GM19372 (cell line): Measurements from ENCODE around the gene GAREM1.

Experiments
- ATAC-seq: cut with Tn5 transposase; IDR thresholded peaks from one replicate; pipeline ENCODE4 v1.9.1; 2021; ENCODE audit warnings: mild to moderate bottlenecking, low read depth, moderate library complexity; ENCODE audit not compliant: unreplicated experiment

Gene GAREM1

DNA sequence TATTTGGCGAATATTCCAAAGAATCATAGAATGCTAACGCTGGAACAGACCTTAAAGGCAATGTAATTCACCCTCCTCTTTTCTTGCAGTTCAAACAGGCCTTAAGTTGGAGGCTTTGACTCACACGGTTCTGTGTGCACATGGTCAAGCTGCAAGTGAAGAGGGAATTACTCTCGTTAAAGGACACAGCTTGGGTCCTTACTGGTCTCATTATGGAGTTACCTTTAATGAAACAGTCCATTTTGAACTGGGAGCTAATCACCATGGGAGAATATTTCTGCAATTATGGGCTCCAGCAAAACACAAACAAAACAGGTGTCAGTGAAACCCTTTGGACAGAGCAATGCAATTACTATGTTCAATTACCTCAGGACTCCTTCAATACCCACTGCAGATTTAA is 135.5 kb downstream of the GAREM1 start:
- no peak for ATAC-seq

DNA sequence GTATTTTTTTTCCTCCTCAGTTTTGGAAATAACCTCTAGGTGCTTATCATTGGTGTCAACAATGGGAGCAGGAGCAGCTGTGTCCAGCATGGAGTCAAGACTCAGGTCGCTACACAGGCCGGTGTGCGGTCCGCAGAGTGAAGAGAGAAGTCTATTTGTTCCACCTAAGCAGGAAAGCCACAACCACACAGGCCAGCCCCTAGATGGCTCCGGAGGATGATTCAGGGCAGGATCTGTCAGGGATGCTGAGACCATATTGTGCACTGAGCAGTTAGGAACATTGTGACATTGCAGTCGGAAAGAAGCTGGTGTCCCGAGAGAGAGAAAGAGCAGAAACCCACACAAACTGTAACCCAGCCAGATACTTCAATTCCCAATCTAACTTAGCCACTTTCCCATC is 136.9 kb downstream of the GAREM1 start:
- no peak for ATAC-seq

DNA sequence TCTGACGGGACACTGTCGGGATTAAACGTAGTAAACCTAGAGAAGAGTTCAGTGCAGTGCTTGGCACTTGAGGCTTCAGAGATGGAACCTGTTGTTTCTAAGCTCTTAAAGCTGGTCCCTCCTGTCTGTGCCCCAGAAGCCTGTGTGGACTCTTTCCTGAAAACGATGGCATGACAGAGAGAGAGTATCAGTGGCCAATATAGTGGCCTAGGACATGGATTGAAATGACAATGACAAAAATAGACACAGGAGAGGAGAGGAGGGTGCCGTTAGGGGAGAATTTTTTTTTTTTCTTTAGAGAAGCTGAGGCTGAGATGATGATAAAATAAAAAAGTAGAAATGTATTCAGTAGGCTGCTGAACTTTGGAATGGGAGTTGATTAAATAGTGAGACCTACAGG is 138.0 kb downstream of the GAREM1 start:
- no peak for ATAC-seq

DNA sequence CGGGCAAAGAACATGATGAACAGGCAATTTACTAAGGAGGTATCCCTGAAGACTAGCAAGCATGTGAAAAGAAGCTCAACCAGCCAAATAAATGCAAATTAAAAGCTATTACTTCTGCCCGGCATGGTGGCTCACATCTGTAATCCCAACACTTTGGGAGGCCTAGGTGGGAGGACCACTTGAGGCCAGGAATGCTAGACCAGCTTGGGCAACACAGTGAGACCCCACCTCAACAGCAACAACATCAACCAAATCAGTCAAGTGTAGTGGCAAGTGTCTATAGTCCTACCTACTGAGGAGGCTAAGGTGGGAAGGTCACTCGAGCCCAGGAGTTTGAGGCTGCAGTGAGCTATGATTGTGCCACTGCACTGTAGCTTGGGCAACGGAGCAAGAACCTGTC is 141.7 kb downstream of the GAREM1 start:
- ATAC-seq, result no peak

DNA sequence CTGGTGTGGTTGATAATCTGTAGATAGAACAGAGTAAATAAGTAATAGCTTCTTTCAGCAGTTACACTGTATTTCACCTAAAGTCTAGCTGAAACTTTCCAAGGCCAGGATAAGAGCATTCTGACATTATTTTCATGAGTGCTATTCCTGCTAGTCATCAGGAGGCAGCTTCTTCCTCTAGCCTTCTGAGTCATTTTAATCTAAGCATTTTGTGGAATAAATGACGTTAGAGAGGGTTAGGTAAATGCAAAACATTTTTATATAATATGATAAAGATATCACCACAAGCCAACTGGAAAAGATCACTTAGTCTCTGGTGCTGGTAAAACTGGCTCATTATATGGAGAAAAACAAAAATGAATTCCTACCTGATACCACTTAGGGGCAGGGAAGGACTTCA is 142.3 kb downstream of the GAREM1 start:
- ATAC-seq, result no peak

DNA sequence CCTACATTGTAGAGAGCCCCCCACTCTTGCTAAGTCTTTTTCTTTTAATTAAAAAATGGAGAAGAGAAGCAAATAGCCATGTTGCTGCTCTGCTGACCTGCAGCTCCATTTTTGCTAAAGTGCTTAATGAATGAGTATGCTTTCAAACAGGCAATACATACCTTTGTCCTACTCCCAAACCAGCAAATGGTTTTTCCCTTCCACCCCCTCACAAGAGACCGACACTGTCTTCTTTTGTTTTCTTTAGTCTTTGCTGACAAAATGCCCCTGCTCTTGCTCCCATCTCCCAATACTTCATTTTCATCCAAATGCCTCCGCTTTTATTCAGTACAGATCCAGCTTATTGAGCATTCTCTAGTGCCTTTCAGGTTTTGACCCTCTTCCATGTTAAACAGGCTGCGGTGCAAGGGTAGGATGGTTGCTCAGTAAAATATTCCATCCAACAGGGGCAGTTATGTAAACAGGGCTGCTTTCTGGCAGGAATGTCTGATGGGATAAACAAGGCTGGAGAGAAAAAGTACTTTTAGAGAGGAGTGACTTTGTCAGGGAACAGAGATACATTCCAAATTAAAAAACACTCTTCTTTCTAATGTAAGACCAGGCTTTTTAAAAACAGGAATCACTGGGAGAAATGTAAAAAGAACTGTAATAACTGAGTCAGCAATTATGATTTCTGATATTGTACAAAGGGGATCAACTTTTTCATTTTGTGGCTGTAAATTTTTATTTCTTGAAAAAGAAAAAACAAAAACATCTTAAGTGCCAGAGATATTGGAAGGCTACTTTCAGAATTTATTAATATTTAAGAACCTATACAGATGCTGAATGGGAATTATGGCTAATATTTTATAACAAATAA is 144.0 kb downstream of the GAREM1 start:
- ATAC-seq, result no peak

DNA sequence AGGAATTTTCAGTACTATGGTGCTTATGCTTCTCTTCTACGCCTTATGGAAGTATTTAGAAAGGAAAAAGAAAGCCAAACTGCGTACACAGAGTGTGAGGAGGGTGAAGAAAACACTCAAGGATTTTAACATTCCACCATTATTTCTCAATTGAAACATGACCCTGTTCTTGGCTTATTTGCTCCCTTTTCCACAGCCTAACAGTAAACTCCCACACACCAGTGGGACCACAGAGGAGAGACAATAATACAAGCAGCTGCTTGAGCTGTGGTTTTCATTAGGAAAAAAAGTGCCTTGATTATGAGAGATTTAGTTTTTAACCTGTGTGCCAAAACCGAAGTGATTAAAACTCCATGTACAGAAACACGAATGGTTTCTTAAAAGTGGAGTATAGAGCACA is 146.5 kb downstream of the GAREM1 start:
- no peak for ATAC-seq

DNA sequence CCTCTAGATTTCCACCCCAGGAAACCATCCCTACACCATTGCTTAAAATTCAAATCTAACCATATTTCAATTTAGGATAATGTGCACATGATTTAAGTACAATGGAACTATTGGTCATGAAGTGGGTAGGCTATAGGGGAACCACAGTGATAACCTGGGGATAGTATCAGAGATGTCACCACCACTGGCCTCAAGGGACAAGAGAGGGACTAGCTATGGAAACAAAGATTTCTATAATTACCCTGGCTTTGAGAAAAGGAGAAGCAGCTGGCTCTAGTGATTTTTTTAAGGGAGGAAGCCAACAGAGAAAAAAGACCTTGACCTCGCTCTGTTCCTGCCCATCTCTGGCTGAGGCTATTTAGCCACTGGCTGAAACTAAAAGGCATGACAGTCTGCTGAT is 148.9 kb downstream of the GAREM1 start:
- ATAC-seq, result no peak

DNA sequence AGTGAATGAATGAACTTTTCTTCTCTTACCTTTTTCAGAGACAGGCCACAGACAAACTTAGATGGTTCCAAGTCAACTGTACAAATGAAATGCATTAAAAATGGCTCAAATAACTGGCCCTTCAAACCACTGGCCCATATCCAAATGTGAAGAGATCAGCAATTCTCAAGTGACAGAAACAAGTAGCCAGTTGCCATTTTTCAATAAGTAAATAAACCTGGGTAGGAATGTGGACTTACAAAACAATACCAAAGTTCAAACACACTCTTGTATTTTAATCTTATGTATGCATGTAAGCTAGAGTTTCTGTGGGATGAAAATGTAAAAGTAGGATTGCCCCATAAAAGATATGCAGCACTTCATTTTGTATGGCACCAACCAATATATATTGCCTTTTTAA is 151.6 kb downstream of the GAREM1 start:
- no peak for ATAC-seq

DNA sequence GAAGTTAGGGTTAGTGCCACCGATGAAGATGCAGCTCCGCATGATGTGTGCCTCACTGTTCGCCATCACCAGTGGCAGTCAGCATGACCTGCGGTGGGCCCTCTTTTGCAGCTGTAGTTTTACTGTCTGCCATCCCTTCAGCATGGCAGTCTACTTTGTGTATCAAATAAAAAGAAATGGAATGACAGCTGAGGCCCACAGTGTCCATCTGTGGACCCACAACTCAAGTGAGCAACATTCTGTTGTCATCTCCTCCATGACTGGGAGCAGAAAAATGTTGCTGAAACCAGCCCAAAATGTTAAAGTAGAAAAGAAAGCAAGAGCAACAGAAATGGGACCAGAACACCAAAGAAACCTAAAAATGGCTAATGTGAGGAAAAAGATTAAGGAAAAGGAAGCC is 152.1 kb downstream of the GAREM1 start:
- ATAC-seq, result no peak

DNA sequence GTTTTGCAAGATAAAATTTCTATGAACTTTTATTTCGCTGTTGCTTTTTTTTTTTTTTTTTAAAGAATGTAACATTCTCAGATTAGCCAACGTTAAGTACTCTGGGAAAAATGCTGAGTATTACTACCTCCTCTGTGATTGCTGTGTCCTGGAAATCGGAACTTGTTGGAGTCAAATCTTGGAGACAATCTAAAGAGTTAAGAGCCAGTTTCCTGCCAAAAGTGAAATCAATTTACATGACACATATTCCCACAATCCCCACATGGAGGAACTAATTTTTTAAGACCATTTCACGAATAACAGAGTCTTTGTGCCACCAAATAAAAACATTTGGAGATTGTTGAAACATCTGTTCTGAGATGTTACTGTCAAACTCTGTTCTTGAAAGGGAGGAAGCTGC is 153.0 kb downstream of the GAREM1 start:
- no peak for ATAC-seq

DNA sequence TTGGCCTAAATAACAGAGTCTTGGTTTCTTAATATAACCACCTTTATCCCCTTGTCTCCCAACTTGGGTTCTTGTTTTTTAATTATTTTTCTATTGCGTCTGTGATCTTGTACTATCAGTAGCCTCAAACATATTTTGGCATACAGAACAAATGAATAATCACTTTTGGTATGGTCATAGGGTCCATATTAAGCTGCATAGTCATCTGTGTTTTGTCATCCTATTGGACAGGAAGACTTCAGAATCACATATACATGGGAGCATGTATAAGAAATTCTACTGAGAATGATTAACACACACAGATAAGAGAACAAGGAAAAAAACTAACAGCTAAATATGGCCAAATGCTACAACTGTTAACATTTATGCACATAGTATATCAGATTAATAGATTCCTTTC is 154.8 kb downstream of the GAREM1 start:
- ATAC-seq, result no peak

DNA sequence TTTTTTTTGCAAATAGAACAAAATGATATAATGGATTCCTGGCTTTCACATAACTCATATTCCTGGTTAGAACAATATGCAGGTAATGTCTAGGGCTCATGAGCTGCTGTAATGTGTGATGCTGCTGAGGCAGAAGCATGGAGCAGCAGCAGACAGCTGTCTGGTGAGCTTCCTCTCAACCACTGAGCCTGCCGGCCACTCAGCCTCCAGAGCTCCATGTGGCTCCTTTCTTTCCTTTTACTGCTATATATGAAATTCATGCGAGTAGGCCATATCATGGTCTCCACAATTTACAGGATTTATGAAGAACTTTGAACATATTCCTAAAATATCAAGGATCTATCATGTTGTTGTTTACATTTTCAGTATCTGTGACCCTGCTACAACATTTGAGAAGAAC is 159.9 kb downstream of the GAREM1 start:
- no peak for ATAC-seq

DNA sequence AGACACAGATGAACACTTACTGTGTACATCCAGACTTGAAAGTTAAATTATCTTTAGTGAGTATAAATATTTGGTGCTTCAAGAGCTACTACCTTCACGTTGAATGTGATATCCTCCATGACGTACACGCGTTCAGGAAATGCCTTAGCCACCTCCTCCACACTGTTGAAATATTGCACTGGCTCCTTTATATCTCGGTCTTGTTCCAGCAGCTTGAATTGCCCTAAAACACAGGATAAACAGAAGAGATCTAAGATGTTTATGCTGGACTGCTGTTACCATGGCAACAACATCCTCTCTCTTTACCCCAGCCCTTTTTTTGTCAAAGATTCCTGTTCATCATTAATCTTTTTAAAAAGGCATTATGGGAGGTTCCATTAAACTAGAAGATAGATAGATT is 160.6 kb downstream of the GAREM1 start:
- no peak for ATAC-seq

DNA sequence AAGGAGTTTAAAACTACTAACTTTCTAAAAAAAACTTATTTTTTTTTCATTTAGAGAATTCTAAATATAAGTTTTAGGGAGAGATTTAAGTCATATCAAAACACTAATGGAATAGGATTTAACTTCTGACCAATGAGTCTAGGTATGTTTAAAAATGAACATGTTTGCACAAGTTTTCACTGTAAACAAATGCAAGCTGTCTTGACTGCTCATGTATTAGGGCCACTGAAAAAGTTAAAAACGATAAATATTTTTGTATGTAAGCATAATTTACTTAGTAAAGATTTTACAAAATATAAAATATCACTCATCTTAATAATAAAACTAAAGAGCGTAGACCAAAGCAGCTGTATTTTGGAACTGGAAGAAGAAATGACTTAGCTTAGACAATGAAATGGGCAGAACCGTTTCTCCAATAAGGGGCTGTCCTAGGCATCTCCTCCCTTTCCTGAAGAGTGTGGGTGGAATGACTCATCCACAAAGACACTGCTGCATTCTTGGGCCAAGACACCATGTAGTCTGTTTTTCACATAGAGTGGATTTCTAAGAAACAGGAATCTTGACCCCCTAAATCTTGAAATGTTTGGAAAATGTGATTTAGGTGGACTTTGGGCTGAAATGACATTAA is 162.1 kb downstream of the GAREM1 start:
- no peak for ATAC-seq

DNA sequence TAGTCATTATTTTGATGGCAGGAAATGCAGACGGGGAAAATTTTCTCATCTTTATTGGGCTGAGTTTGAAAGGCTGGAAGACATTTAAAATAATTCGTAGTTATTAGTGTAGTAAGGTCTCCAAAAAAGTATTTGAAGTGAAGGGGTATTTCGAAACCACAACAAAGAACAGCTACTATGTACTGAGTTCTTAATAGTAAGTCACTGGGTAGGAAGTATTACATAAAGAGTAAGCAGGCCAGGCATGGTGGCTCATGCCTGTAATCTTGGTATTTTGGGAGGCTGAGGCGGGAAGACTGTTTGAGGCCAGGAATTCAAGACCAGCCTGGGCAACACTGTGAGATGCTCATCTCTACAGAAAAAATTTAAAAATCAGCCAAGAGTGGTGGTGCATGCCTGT is 167.3 kb downstream of the GAREM1 start:
- no peak for ATAC-seq

DNA sequence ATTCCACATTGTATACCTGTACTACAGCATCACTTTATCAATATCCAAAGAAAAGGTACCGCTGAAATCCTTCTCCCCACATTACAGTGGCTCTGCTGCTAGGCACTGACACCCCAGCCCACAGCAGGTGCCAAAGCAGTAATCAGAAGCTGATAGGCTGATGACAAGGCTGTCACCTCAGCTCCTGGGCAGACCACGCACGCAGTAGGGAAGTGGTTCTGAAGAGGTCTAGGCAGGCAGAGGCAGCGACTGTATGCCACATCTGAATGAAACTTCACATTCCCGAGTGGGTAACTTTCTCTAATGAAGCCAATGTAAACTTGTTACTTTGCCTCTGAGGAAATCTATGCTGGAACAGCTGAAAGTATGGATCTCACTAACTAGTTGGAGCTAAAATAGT is 167.9 kb downstream of the GAREM1 start:
- ATAC-seq, result no peak

DNA sequence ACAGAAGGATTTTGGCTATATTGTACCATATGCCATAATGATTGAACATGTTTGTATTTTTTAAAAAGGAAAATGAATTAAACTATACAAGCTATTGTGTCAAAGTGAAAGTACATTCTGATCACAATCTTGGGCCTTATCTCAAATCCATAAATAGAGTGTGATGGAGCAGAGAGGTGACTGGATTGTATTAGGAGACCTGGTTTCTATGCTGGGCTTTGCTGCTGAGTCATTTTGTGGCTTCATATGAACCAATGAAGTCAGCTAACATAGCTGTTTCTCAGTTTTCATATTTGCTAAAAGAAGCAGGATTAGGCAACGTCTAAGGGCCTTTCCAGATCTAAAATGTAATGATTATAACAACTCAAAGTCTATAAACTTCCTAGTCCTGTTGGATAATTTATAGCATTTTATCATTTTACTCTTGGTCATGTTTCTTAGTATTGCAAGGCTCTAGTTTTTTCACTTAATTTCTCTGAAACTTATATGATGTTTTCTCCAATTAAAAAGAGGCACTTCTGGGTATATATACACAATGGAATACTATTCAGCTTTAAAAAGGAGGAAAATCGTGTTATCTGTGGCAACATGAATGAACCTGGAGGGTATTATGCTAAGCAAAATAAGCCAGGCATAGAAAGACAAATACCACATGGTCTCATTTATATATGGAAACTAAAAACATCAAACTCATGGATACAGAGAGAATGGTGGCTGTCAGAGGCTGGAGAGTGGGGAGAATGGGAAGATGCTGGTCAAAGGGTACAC is 168.5 kb downstream of the GAREM1 start:
- ATAC-seq, result no peak

DNA sequence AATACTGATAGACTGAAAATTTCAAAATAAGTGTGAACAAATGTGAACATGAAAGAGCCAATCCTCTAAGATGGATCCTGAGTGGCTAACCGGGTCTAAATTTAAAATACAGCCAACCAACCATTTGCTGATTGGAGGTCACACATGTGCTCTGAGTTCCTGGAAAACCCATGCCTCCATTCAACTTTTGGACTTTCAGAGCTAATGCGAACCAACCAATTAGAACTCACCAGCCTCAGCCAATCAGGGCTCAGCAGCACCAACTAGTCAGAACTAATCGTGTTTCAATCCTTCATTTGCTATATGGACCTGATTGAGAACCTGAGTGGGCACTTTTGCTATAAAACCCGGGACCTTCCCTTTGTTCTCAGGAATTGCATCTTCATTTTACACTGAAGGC is 169.3 kb downstream of the GAREM1 start:
- no peak for ATAC-seq

DNA sequence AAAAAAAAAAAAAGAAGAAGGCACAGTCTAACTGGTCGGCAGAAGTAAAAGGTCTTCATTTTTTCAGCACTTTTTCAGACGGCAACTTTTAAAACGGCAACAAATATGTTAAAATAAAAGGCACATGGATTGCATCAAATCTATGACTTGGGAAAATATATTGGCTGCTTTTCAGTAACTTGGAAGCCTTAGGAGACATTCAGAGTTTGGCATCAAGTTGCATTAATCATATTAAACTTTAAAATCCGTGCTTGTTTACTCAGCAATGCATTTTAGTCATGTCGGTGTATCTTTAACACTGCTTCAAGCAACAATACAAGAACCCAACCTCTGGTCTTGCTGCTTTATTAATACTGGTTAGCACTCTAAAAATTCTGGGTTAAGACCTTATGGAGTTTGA is 169.8 kb downstream of the GAREM1 start:
- ATAC-seq, result no peak

DNA sequence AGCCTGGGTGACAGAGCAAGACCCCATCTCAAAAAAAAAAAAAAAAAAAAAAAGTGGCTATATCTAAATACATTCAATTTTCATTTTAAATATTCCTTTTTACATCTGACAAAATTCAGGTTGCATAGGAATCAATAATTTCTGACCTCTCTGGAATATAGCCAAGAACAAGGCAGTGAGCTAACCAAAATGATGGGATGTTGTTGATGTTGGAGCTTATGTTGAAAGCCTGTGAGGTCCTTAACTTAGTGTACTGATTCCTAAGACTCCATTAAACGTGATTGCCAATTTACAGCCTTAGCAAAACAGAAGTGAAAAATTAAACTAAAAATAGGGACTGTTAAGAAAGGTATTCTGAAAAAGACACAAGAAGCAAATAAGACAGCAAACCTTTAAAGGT is 171.2 kb downstream of the GAREM1 start:
- no peak for ATAC-seq
